CD4-positive, alpha-beta memory T cell (primary cell): ENCODE results near the gene PXDC1. TPM values are rescaled to one million over a fixed set of nuclear protein-coding genes. Genes with fewer than 3 reads are reported as not detected.

Experiments
- CTCF ChIA-PET: fragments of 350-600 bp; sonication (Branson Sonifier 250); formaldehyde crosslinking; loops from one replicate; lab custom pipeline; 2021; ENCODE audit warnings: inconsistent platforms; ENCODE audit not compliant: partially characterized antibody; lab: Charles Lee
- POLR2A ChIA-PET: fragments of 350-600 bp; sonication (Branson Sonifier 250); formaldehyde crosslinking; loops from one replicate; lab custom pipeline; 2021; ENCODE audit not compliant: partially characterized antibody; lab: Charles Lee
- DNase-seq, 5 donors: peaks; one replicate each; pipeline versions ENCODE4 v3.0.0 to v3.0.0-alpha.2; 2020 to 2022; ENCODE audit warnings: mixed read lengths in 1 of 5
- H3K27ac ChIP-seq: one replicate; pipeline ENCODE4 v1.7.0; 2013; ENCODE audit warnings: low read depth, low read length
- H3K27me3 ChIP-seq: 2 replicates; pipeline ENCODE4 v1.7.0; 2013; ENCODE audit warnings: mild to moderate bottlenecking, low read length, moderate library complexity; ENCODE audit not compliant: insufficient read depth
- H3K36me3 ChIP-seq: 2 replicates; pipeline ENCODE4 v1.7.0; 2013; ENCODE audit warnings: mild to moderate bottlenecking, low read length, moderate library complexity; ENCODE audit not compliant: insufficient read depth
- H3K4me1 ChIP-seq: 2 replicates; pipeline ENCODE4 v1.7.0; 2013; ENCODE audit warnings: mild to moderate bottlenecking, low read length, moderate library complexity; ENCODE audit not compliant: insufficient read depth
- H3K4me3 ChIP-seq, 2 donors: one replicate each; pipeline ENCODE4 v1.7.0; 2013; ENCODE audit warnings: low read length in 2 of 2, mild to moderate bottlenecking in 1 of 2
- H3K9me3 ChIP-seq, 2 donors: one replicate each; pipeline ENCODE4 v1.7.0; 2013; ENCODE audit warnings: low read length in 2 of 2, control low read depth in 1 of 2; ENCODE audit not compliant: control insufficient read depth in 1 of 2
- H3K27ac Mint-ChIP-seq, 7 donors: one replicate each; pipeline ENCODE4 v1.8.0; 2020 to 2021; ENCODE audit warnings: mixed read lengths in 7 of 7, mild to moderate bottlenecking in 6 of 7, inconsistent platforms in 3 of 7, moderate library complexity in 3 of 7
- H3K27me3 Mint-ChIP-seq, 2 donors: one replicate each; pipeline ENCODE4 v1.8.0; 2020 to 2021; ENCODE audit warnings: mixed read lengths in 2 of 2
- H3K36me3 Mint-ChIP-seq, 2 donors: one replicate each; pipeline ENCODE4 v1.8.0; 2020 to 2021; ENCODE audit warnings: mixed read lengths in 2 of 2, inconsistent platforms in 1 of 2, mild to moderate bottlenecking in 1 of 2
- H3K4me1 Mint-ChIP-seq, 4 donors: one replicate each; pipeline ENCODE4 v1.8.0; 2020 to 2021; ENCODE audit warnings: mixed read lengths in 4 of 4, mild to moderate bottlenecking in 1 of 4
- H3K4me3 Mint-ChIP-seq, 8 donors: one replicate each; pipeline ENCODE4 v1.8.0; 2020 to 2021; ENCODE audit warnings: mixed read lengths in 8 of 8, mild to moderate bottlenecking in 7 of 8, moderate library complexity in 6 of 8, inconsistent platforms in 3 of 8
- H3K9me3 Mint-ChIP-seq, 8 donors: one replicate each; pipeline ENCODE4 v1.8.0; 2020 to 2021; ENCODE audit warnings: mixed read lengths in 8 of 8, mild to moderate bottlenecking in 5 of 8, inconsistent platforms in 3 of 8, moderate library complexity in 1 of 8
- intact Hi-C: fragments of 100-400 bp; cut with micrococcal nuclease; formaldehyde crosslinking; loops from one replicate; pipeline ENCODE4 v1.15.1; 2023
- polyA plus RNA-seq, 2 donors: library from polyadenylated mRNA; unstranded; fragments of 300-500 nt; fragmentation: Illumina TruSeq; gene quantifications; one replicate each; pipeline ENCODE4 v1.2.3, GENCODE V29; 2021
- total RNA-seq, 2 experiments: library from RNA; stranded (reverse); gene quantifications; one replicate each; pipeline ENCODE4 v1.2.3, GENCODE V29; 2021

Gene PXDC1
- total and polyA plus RNA-seq, 4 experiments from 2014 or later: 0.50 to 0.52 TPM; not detected in 2

GRCh38 chr6:3779574-3779849 is 28.0 kb upstream of the PXDC1 start:
- Histone ChIP-seq H3K36me3 (no peaks in the 10 kb centered on the region), H3K27ac (no peak overlapping the region), H3K4me3 (no peak overlapping the region), H3K4me1 (no peaks in the 10 kb centered on the region), H3K9me3 (no peaks in the 10 kb centered on the region), H3K27me3 (no peaks in the 10 kb centered on the region)
- ChIA-PET POLR2A (no interaction called here), CTCF (no interaction called here)
- Mint-ChIP-seq H3K27ac (no peak overlapping the region), H3K4me3 (no peak overlapping the region), H3K36me3 (no peaks in the 10 kb centered on the region), H3K27me3 (peaks cover 4 to 14% of the 10 kb centered on the region in 2 donors), H3K9me3 (no peaks in the 10 kb centered on the region), H3K4me1 (peaks cover 0 to 3% (median 1%) of the 10 kb centered on the region in 4 donors)
- DNase-seq: no peak
- intact Hi-C loops: no loop called here

- Mint-ChIP-seq H3K4me3 (no peak overlapping the region), H3K27ac (no peak overlapping the region), H3K9me3 (no peaks in the 10 kb centered on the region), H3K4me1 (peaks cover 0 to 3% (median 1%) of the 10 kb centered on the region in 4 donors), H3K36me3 (no peaks in the 10 kb centered on the region), H3K27me3 (peaks cover 4 to 14% of the 10 kb centered on the region in 2 donors)
- no peaks in the 10 kb centered on the region for H3K9me3 ChIP-seq
- intact Hi-C loops: no loop called here
- no peak overlapping the region for H3K27ac ChIP-seq
- DNase-seq: no peak
- POLR2A ChIA-PET: no interaction called here
- no peaks in the 10 kb centered on the region for H3K27me3 ChIP-seq
- H3K4me3 ChIP-seq: no peak overlapping the region
- H3K4me1 ChIP-seq: no peaks in the 10 kb centered on the region
- CTCF ChIA-PET: no interaction called here
- H3K36me3 ChIP-seq: no peaks in the 10 kb centered on the region
Observed at GRCh38 chr6:3778701-3779573, 27.4 kb upstream of the PXDC1 start.

GRCh38 chr6:3777730-3778461 is 26.4 kb upstream of the PXDC1 start:
- Mint-ChIP-seq H3K4me1 (peaks cover 0 to 3% (median 1%) of the 10 kb centered on the region in 4 donors), H3K27ac (no peak overlapping the region), H3K36me3 (no peaks in the 10 kb centered on the region), H3K4me3 (no peak overlapping the region), H3K9me3 (no peaks in the 10 kb centered on the region), H3K27me3 (peaks cover 4 to 11% of the 10 kb centered on the region in 2 donors)
- ChIA-PET POLR2A (no interaction called here), CTCF (no interaction called here)
- Histone ChIP-seq H3K36me3 (no peaks in the 10 kb centered on the region), H3K4me3 (no peak overlapping the region), H3K4me1 (no peaks in the 10 kb centered on the region), H3K9me3 (no peaks in the 10 kb centered on the region), H3K27ac (no peak overlapping the region), H3K27me3 (no peaks in the 10 kb centered on the region)
- intact Hi-C loops: no loop called here
- DNase-seq: no peak

- CTCF ChIA-PET: no interaction called here
- peaks cover 0 to 5% (median 0%) of the 10 kb centered on the region in 8 donors for H3K9me3 Mint-ChIP-seq
Observed at GRCh38 chr6:3776881-3777507, 25.5 kb upstream of the PXDC1 start.

GRCh38 chr6:3775847-3776246 is 24.3 kb upstream of the PXDC1 start:
- no peaks in the 10 kb centered on the region for H3K36me3 ChIP-seq
- peaks cover under 1% of the 10 kb centered on the region for H3K27me3 ChIP-seq
- no peak for DNase-seq
- H3K4me1 ChIP-seq: no peaks in the 10 kb centered on the region
- ChIA-PET CTCF (interaction anchor here (1.1 kb wide), 1 partner anchor 202 kb away, joined by 4 read pairs; no protein-coding TSS in a partner anchor), POLR2A (no interaction called here)
- Mint-ChIP-seq H3K4me1 (peaks cover 0 to 3% (median 1%) of the 10 kb centered on the region in 4 donors), H3K27me3 (peaks cover 4 to 22% of the 10 kb centered on the region in 2 donors), H3K36me3 (no peaks in the 10 kb centered on the region), H3K4me3 (no peak overlapping the region), H3K9me3 (peaks cover 0 to 5% (median 0%) of the 10 kb centered on the region in 8 donors), H3K27ac (no peak overlapping the region)
- no peak overlapping the region for H3K27ac ChIP-seq
- no peak overlapping the region for H3K4me3 ChIP-seq
- H3K9me3 ChIP-seq: no peaks in the 10 kb centered on the region
- intact Hi-C loops: no loop called here

More at GRCh38 chr6:3776881-3777507, 25.5 kb upstream of the PXDC1 start:
- H3K9me3 ChIP-seq: no peaks in the 10 kb centered on the region
- intact Hi-C loops: no loop called here
- Mint-ChIP-seq H3K36me3 (no peaks in the 10 kb centered on the region), H3K27me3 (peaks cover 4 to 19% of the 10 kb centered on the region in 2 donors), H3K4me3 (no peak overlapping the region), H3K4me1 (peaks cover 0 to 3% (median 1%) of the 10 kb centered on the region in 4 donors), H3K27ac (no peak overlapping the region)
- H3K4me3 ChIP-seq: no peak overlapping the region
- no peaks in the 10 kb centered on the region for H3K4me1 ChIP-seq
- POLR2A ChIA-PET: no interaction called here
- DNase-seq: no peak
- no peak overlapping the region for H3K27ac ChIP-seq
- no peaks in the 10 kb centered on the region for H3K36me3 ChIP-seq
- H3K27me3 ChIP-seq: no peaks in the 10 kb centered on the region

GRCh38 chr6:3775386-3775785 is 23.9 kb upstream of the PXDC1 start:
- Histone ChIP-seq H3K9me3 (no peaks in the 10 kb centered on the region), H3K36me3 (no peaks in the 10 kb centered on the region), H3K4me3 (no peak overlapping the region), H3K4me1 (no peaks in the 10 kb centered on the region), H3K27ac (no peak overlapping the region), H3K27me3 (peaks cover 4% of the 10 kb centered on the region)
- intact Hi-C loops: no loop called here
- H3K4me3 Mint-ChIP-seq: no peak overlapping the region
- CTCF ChIA-PET: interaction anchor here (1.1 to 1.4 kb wide), 2 partner anchors 34 to 203 kb away, joined by 3 to 4 read pairs; no protein-coding TSS in a partner anchor
- POLR2A ChIA-PET: no interaction called here
- H3K36me3 Mint-ChIP-seq: no peaks in the 10 kb centered on the region
- no peak for DNase-seq
- peaks cover 4 to 25% of the 10 kb centered on the region in 2 donors for H3K27me3 Mint-ChIP-seq
- H3K27ac Mint-ChIP-seq: no peak overlapping the region
- H3K4me1 Mint-ChIP-seq: peaks cover 0 to 3% (median 1%) of the 10 kb centered on the region in 4 donors
- peaks cover 0 to 5% (median 0%) of the 10 kb centered on the region in 8 donors for H3K9me3 Mint-ChIP-seq
